ENCODE measurements around the gene CKM.

The CKM gene

GRCh38 chr19:45322744-45323281, at the start of gene CKM:
TSS of gene CKM (minus strand) at chr19:45322875. CDS start at chr19:45319713, 3,162 bp downstream.
- DNase-seq (ENCODE audit: low read depth) = no peak

- DNase-seq (ENCODE audit: low read depth) = peak; percentile 99
Observed at GRCh38 chr19:45370410-45371204, 47.9 kb upstream of the CKM start, which contains the start of gene ERCC2. TSS of gene ERCC2 (minus strand) at chr19:45370573. CDS start at chr19:45370540, 33 bp downstream.

- no peak for DNase-seq (ENCODE audit: low read depth)
Observed at GRCh38 chr19:45368737-45369340, 46.2 kb upstream of the CKM start.

GRCh38 chr19:45368127-45368526, 45.5 kb upstream of the CKM start:
- no peak for DNase-seq (ENCODE audit: low read depth)

GRCh38 chr19:45364696-45365095, 42.0 kb upstream of the CKM start:
- DNase-seq (ENCODE audit: low read depth) = no peak

GRCh38 chr19:45363861-45364459, 41.3 kb upstream of the CKM start:
- DNase-seq (ENCODE audit: low read depth) = no peak

GRCh38 chr19:45362291-45362690, 39.6 kb upstream of the CKM start:
- no peak for DNase-seq (ENCODE audit: low read depth)

GRCh38 chr19:45361608-45362007, 38.9 kb upstream of the CKM start:
- no peak for DNase-seq (ENCODE audit: low read depth)

- no peak for DNase-seq (ENCODE audit: low read depth)
Observed at GRCh38 chr19:45358213-45358792, 35.6 kb upstream of the CKM start.

- DNase-seq (ENCODE audit: low read depth) = no peak
Observed at GRCh38 chr19:45357445-45357783, 34.7 kb upstream of the CKM start.

- no peak for DNase-seq (ENCODE audit: low read depth)
Observed at GRCh38 chr19:45356760-45357444, 34.2 kb upstream of the CKM start.

- no peak for DNase-seq (ENCODE audit: low read depth)
Observed at GRCh38 chr19:45355910-45356309, 33.2 kb upstream of the CKM start.

- no peak for DNase-seq (ENCODE audit: low read depth)
Observed at GRCh38 chr19:45355402-45355801, 32.7 kb upstream of the CKM start.

- DNase-seq (ENCODE audit: low read depth) = no peak
Observed at GRCh38 chr19:45354241-45354842, 31.7 kb upstream of the CKM start.

- no peak for DNase-seq (ENCODE audit: low read depth)
Observed at GRCh38 chr19:45352914-45353796, 30.5 kb upstream of the CKM start.

GRCh38 chr19:45352471-45352870, 29.8 kb upstream of the CKM start:
- no peak for DNase-seq (ENCODE audit: low read depth)

GRCh38 chr19:45352062-45352461, 29.4 kb upstream of the CKM start:
- no peak for DNase-seq (ENCODE audit: low read depth)

- DNase-seq (ENCODE audit: low read depth) = no peak
Observed at GRCh38 chr19:45351401-45351952, 28.8 kb upstream of the CKM start.

- DNase-seq (ENCODE audit: low read depth) = no peak
Observed at GRCh38 chr19:45350477-45351058, 27.9 kb upstream of the CKM start.

GRCh38 chr19:45349430-45349941, 26.8 kb upstream of the CKM start:
- no peak for DNase-seq (ENCODE audit: low read depth)
